GM15510 (cell line): ENCODE results near the gene TBX4.

ENCODE experiments used
- POLR2A ChIP-seq: IDR thresholded peaks from 3 replicates; pipeline ENCODE4 v1.6.1; 2011; ENCODE audit warnings: borderline replicate concordance; ENCODE audit not compliant: insufficient read length; ENCODE audit errors: extremely low read depth

Gene TBX4

DNA sequence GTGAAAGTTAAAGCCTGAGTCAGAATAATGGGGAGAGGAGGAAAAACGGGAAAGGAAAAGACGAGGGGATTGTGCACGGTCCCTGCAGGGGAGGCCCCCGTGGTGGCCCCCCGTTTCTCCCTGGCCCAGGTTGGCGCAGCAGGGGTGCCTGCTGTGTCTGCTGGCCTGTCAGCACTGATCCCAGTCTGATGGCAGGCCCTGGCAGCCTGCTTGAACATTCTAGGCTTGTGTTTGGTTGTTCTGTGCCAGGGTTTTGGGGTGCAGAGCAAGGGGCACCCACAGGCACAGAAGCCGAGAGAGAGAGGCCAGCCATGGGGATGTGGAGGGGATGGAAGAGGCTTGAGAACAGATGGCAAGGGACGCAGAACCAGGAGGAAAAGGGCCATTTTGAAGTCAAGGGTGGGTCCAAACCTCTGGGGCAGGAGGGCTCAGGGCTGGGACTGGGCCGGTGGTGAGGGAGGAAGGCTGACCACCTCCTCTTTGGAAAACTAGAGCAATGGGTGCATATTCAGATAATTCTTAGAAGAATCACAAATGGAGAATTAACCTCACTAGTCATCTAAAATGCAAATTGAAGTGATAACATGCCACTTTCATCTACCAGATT lies 35.9 kb downstream of the TBX4 start:
- no peak for TF ChIP-seq POLR2A

DNA sequence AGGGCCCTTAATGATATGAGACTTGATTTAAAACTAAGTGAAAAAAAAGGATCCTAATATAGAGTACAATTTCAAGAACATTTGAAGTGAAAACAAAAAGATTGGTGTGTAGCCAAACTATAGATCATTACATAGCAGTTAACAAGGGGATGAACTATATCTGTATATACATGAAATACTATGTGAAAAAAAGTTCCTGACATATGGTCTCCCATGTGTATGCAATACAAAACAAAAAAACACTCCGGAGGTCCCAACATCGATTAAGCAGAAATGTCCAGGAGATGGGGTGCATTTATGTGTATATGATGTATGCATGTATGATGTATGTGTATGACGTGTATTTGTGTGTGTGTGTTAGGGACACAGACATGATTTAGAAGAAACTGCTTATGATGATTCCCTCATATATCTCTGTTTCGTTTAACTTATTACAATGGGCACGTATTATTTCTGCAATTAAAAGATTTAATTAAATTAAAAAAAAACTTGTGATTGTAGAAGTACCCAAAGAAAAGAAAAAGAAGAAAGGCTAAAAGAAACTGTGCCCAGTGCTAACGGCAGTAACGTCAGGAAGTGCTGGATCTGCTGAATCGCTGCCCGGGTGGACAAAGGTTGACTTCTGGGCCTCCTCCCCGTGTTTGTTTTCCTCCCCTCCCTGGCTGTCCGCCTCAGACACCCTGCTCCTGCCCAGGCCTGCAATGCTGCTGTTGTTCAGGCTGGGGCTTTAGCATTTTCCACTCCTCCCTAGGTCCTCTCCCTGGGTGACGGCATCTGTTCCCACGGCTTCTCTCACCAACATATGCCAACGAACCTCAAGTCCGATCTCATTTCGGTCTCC lies 36.9 kb downstream of the TBX4 start:
- TF ChIP-seq POLR2A: no peak

DNA sequence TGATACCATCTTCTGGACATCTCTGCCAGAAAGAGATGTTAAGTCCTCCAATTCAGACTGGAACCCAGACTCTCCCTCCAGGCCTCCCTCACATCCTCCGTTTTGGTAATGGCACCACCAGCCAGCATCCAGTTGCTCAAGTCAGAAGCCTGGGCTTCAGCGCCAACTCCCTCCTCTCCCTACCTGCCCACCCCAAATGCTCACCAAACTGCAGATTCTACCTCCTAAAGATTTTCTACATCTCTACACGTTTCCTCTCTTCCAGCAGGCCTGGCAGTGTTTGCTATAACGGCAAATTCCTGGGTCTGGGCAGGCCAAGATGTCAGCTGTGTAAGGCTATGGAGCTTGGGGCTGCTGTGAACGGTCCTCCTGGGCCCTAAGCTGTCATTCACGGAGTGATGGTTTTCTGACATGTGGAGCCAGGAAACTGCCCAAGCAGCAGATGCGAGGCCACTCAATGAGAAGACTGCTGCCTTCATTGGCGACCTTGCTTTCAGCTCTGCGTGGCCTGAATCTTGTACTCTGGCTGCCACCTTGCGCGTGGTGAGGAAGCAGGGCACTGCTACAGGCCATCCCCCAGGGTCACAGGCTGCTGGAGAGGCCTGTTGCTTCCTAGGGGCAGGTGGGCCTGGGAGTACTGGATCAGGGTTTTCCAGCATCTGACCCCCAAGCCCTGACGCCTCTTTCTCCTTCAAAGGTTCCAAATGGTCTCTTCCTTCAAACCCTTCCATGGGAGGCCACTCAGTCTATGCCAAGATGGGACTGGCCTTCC lies 37.7 kb downstream of the TBX4 start:
- no peak for TF ChIP-seq POLR2A

DNA sequence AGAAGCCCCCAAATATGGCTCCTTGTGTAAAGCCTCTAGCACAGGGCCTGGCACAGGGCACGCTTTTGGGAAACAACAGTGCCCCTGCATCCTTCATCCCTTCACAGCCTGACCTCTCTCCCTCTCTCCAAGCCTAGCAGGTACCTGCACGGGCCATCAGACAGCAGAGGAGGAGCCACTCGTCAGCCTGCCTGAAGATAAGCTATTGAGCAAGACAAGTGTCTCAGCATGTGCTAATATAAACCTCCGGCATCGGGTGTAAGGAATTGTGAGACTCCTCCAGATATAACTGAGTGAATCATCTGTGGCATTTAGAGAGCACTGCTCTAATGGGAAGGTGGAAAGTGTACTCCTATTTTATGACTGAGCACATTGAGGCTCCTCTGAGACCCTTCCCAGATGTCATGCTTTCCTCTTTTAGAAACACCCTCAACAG lies 38.3 kb downstream of the TBX4 start:
- TF ChIP-seq POLR2A: no peak

DNA sequence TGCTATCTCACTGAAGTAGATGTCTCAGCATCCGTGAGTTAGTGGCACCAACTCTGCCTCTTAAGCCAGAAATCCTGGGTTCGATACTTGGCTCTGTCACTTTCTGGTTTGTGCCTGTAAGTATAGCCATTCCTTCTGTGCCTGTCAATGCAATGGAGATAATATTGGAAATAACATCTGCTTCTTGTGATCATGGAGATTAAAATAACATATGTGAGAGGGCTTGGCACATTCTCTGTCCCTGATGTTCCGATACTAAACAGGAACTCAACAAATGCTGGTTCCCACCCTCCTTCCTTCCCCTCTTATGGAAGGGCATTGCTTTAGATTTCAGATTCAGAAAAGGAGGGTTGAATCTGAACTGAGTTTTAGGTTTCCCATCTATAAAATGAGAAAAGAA lies 39.8 kb downstream of the TBX4 start:
- no peak for TF ChIP-seq POLR2A

DNA sequence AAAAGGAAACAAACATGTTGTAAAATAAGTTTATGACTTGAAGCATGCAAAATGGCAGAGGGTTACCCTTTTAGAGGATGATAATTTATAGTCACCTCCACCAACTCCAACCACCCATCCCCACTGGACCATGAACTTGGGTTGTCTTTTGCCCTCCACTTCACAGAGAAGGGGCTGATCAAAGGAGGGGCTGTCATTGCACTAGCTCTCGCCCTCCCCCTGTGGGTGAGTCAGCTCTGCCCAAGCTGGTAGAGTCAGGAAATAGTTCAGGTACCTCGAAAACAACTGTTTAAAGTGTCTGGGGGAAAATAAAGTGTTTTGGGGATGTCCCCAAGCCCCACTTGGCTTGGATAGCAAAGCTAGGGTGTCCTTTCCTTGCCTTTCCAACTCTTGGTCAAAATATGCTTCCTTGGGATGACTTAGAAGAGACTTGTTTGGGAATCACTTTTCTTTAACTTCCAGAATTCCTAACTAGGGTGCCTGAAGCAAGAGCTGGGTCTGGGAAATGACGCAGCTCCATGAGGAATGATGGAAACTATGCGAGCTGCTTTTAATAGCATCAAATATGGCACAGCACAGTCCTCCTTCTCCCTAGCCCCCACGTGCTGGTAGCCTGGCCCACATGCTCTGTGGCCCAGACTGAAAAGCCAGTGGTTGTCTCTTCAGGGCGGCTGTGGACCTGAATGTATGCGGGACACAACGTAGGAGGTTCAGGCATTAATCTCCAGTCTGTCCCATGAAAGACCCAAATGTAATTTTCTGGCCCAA lies 40.7 kb downstream of the TBX4 start:
- no peak for TF ChIP-seq POLR2A

DNA sequence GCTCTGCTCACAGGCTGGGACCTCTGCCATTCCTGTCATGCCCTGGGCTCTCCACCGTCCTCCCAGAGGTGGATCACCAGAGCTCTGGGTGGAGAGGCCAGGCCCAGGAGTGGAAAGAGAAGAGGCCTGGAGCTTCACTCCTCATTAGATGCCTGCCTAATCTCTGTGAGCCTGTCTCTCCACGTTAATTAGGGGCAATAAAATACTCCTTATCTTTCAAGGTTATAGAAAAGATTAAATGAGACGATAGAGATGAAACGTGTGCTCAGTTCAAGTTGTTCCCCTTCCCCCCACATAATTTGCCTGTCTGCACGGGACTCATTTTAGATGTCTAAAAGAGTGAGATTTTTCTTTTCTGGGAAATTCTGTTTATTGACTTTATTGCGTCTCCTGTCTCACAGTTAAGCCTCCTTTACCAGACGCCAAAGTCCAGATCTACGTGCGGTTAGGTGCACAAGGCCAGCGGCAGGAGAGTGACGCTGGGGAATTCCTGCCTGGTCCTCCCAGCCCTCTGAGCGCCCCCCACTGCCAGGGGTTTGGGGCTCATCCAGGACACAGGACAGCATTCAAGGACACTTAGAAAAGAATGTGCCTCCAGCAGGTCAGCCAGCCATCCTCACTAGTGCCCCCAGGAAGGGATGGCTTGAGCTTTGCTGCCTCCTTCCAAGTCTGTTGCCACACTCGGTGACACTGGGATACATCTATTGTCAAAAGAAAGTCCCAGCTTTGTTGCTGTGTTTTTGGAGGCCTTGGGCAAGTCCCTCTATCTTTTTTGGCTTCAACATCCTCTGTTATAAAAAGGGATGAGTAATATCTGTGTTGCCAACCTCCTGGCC lies 42.3 kb downstream of the TBX4 start:
- TF ChIP-seq POLR2A: no peak

DNA sequence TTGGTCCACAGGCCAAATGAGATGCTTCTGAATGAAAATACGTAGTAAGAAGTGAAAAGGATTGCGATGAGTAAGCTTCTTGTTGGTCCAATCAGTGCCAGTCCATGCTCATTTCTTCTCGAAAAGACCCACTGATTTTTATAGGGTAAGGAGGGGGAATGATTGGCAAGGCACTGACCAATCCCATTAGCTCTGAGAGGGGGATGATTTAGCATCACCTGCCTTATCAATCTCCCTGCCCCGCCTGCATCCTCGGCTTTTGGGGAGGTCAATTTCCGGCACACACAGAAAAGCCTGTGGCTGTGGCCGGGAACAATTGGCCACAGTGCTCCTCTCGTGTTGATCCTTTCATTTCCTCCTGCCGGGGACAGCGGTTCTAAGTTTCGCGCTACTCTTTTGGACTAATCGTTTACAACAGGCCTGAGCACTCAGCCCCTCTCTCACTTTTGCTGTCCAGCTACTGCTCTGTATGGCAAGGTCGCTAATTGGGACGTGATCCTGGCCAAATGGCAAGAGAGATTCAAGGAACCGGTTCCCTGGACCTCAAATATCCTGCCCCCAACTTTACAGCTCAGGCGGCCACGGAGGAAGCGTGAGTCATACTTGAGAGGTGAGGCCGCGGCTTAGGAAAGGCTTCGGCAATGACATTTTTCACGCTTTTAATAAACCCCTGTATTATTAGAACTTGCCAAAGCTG lies 43.1 kb downstream of the TBX4 start:
- TF ChIP-seq POLR2A: no peak

DNA sequence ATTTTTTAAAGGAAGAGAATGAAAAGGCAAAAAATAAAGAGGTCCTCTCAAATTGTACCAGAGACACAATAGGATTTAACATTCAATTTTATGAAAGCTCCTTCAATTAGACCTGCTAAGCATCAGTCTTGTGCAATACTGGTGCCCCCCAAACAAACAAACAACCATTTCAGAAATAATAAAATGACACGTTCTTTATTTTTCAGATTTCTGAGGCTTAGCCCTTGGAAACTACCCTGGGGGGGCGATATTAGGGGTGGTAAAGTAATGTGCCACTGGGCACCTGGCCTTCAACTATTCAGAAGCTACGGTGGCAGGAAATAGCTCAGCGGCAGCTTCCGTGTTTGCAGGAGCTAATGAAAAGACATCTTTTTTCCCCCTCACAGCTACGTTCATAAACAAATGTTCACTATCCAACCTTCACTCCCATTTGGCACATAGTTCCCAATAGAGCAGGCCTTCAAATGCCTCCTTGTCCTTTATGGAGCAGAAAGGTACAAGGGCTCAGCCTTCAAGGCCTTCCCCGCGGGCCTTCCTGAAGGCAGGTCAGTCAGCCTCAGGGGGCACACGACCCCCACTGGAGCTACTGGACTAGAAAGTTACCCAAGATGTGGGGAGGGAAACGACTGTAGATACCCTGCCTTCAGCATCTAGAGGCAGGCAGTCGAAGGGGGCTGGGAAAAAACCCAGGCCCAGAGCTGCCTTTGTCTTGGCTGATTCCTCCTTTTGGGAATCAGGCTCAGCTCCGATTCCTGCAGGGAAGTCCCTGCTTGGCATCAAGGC lies 44.1 kb downstream of the TBX4 start:
- TF ChIP-seq POLR2A: no peak

DNA sequence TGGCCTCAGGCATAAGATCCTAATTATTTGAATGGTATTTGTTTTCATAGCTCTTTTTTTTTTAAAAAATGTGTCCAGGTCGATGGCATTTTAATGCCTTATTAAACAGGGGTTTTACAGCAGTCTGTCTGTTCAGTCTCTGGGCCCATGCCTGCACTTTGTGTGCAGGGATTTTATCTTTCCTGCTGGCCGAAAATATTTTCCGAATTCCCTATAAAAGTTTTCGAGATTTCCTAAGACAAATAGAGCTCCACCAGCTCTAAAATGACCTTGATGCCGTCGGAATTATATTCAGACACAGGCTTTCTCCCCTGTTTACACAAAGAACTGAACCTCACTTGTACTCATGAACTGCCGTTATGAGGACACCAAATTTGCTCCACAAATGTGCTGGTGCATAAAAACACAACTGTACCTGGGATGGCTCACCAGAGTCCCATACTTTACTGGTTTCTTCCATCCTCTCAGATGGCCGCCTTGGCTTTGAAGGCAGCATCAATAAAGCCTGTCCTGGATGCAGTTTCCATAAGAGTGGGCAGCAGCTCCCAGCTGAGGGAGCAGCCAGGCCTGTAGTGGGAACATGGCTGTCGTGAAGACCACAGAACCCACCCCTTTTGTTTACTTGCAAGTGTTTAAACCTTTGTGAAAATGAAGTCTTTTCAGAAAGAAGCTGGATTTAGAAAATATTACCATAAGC lies 44.9 kb downstream of the TBX4 start:
- TF ChIP-seq POLR2A: no peak

DNA sequence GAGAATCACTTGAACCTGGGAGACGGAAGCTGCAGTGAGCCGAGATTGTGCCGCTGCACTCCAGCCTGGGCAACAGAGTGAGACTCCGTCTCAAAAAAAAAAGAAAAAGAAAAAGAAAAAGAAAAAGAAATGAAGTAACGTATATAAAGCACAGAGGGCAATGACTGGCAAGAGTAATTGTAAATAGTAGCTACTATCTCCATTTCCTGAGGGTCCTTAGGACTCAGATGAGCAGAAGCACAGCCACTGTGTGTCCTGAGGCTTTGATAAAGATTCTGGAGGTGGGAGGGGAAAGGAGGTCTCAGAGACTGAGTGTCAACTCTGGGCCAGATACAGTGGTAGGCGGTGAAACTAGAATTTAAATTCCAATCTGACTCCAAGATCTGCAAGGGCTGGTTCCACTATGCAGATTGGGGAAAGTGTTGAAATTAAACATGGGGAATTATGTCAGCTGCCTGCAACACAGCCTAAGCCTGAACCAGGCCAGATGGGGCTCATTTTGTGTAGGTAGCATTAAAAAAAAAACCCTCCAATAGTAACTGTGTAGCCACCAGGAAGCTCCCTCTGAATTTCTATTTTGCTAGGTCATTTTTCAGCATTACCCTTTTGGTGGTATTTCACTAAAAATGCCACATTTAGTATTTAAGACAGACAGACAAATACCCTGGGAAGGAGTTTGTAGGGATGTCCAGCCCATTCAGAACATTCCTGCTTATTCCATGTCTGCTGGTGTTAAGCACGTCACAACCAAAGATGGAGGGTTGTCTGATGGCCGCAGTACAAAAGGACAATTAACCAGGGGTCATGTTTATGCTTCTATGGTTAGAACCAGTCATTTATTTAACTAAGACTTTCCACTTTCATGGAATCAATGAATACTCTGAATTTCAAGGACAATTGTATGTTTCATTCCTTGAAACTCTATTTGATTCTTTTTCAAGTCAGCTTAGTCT lies 46.1 kb downstream of the TBX4 start:
- TF ChIP-seq POLR2A: no peak

DNA sequence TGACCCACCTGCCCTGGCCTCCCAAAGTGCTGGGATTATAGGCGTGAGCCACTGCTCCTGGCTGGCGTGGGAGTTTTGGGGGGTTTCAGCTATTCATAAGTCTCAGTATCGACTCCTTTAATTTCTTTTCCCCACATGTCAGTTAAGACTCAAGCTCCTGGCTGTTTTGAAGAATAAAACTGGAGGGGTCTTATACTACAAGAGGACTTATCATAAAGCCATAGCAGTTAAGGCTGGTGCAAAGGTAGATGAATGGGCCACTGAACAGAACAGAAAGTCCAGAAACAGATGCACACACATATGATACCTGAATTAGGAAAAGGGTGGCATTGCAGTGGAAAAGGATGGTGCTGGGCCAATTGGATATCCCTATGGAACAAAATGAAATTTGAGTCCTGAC lies 47.4 kb downstream of the TBX4 start:
- TF ChIP-seq POLR2A: no peak

DNA sequence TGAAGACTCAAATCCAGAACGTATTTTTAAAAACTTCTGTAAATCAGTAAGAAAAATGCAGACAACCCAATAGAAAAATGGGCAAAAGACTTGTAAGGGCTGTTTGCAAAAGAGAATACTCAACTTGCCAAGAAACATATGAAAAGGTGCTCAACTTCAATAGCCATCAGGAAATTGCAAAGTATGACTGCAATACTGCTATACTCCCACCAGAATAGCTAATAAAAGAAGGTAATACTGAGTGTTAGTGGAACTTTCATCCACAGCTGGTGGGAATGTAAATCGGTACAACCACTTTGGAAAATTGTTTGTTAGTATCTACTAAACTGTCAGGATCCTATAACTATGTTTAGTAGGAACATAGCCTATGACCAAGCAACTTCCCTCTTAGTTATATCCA lies 48.1 kb downstream of the TBX4 start:
- TF ChIP-seq POLR2A: no peak
